H1 (cell line): ENCODE results near the gene RNF13. TPM values are rescaled to one million over a fixed set of nuclear protein-coding genes. Genes with fewer than 3 reads are reported as not detected.

Source experiments
- CTCF ChIA-PET: fragments of 300-600 bp; sonication (Branson Sonifier 250); formaldehyde crosslinking; loops from one replicate; lab custom pipeline; 2021; ENCODE audit not compliant: partially characterized antibody; lab: Charles Lee
- POLR2A ChIA-PET: fragments of 300-600 bp; sonication (Branson Sonifier 250); formaldehyde crosslinking; loops from one replicate; lab custom pipeline; 2021; ENCODE audit warnings: inconsistent platforms; ENCODE audit not compliant: partially characterized antibody; lab: Charles Lee
- DNase-seq, 2 experiments: peaks; one replicate each; pipeline versions ENCODE4 v3.0.0 to v3.0.0-alpha.2; 2010 to 2022; ENCODE audit warnings: low spot score in 2 of 2, low read depth in 1 of 2, mixed read lengths in 1 of 2
- FAIRE-seq: peaks from 2 replicates; lab custom pipeline; 2011; peaks lifted over from hg19 to GRCh38; lab: Jason Lieb, UNC
- H2AFZ ChIP-seq: 2 replicates; pipeline ENCODE4 v1.8.1; 2012; ENCODE audit warnings: low read length, inconsistent platforms
- H2AK5ac ChIP-seq: 2 replicates; pipeline ENCODE4 v1.6.1; 2013; ENCODE audit warnings: low read depth, low read length
- H2BK120ac ChIP-seq: replicated peaks from 2 replicates; pipeline ENCODE3; 2013; ENCODE audit warnings: low read depth, low read length, inconsistent platforms
- H2BK12ac ChIP-seq: 2 replicates; pipeline ENCODE4 v1.6.1; 2013; ENCODE audit warnings: low read depth, low read length
- H2BK15ac ChIP-seq: 2 replicates; pipeline ENCODE4 v1.6.1; 2013; ENCODE audit warnings: low read length
- H2BK20ac ChIP-seq: 2 replicates; pipeline ENCODE4 v1.6.1; 2013; ENCODE audit warnings: low read length
- H2BK5ac ChIP-seq: 2 replicates; pipeline ENCODE4 v1.6.1; 2013; ENCODE audit warnings: low read depth, low read length
- H3K14ac ChIP-seq: 2 replicates; pipeline ENCODE4 v1.6.1; 2013; ENCODE audit warnings: inconsistent platforms; ENCODE audit not compliant: insufficient read length
- H3K18ac ChIP-seq: 2 replicates; pipeline ENCODE4 v1.6.1; 2013; ENCODE audit warnings: low read length; ENCODE audit errors: extremely low read depth
- H3K23ac ChIP-seq: 2 replicates; pipeline ENCODE4 v1.6.1; 2013; ENCODE audit warnings: inconsistent platforms; ENCODE audit not compliant: insufficient read length
- H3K23me2 ChIP-seq: 2 replicates; pipeline ENCODE4 v1.6.1; 2013; ENCODE audit warnings: low read depth, low read length
- H3K27ac ChIP-seq: 2 replicates; pipeline ENCODE4 v1.6.1; 2011; ENCODE audit warnings: low read depth, low read length, inconsistent platforms
- H3K27me3 ChIP-seq, 4 experiments: replicated peaks in 1 of 4; 1 replicate in 1 of 4; 2 replicates in 3 of 4; pipeline versions ENCODE4 v1.6.1 to v1.8.1; 2011 to 2013; ENCODE audit warnings: low read length in 3 of 4, mild to moderate bottlenecking in 3 of 4, inconsistent platforms in 2 of 4, mixed read lengths in 2 of 4, moderate library complexity in 1 of 4; ENCODE audit not compliant: control insufficient read depth in 3 of 4, insufficient read depth in 3 of 4; ENCODE audit errors: extremely low read depth in 1 of 4
- H3K36me3 ChIP-seq, 4 experiments: 2 replicates each; pipeline versions ENCODE4 v1.6.1 to v1.8.1; 2011 to 2013; ENCODE audit warnings: mild to moderate bottlenecking in 4 of 4, low read length in 3 of 4, moderate library complexity in 2 of 4, control low read depth in 1 of 4, inconsistent platforms in 1 of 4; ENCODE audit not compliant: insufficient read depth in 4 of 4, control insufficient read depth in 2 of 4
- H3K4ac ChIP-seq: replicated peaks from 2 replicates; pipeline ENCODE3; 2013; ENCODE audit warnings: low read length, low read depth, mixed read lengths, inconsistent platforms; ENCODE audit not compliant: insufficient read length
- H3K4me1 ChIP-seq, 4 experiments: replicated peaks in 1 of 4; 1 replicate in 1 of 4; 2 replicates in 3 of 4; pipeline versions ENCODE4 v1.6.1 to v1.8.1; 2011 to 2013; ENCODE audit warnings: low read length in 3 of 4, inconsistent platforms in 2 of 4, mixed read lengths in 1 of 4; ENCODE audit not compliant: insufficient read depth in 4 of 4, control insufficient read depth in 3 of 4
- H3K4me2 ChIP-seq, 2 experiments: 2 replicates each; pipeline versions ENCODE4 v1.6.1 to v1.8.1; 2011 to 2013; ENCODE audit warnings: low read depth in 2 of 2, low read length in 2 of 2, control low read depth in 1 of 2, inconsistent platforms in 1 of 2, mild to moderate bottlenecking in 1 of 2; ENCODE audit not compliant: insufficient read depth in 1 of 2
- H3K4me3 ChIP-seq, 4 experiments: fragments of 200-600, 300-600 bp in 1 of 4; sonication (generic), shearing (Covaris generic), sonication (Bioruptor Twin) in 1 of 4; 2 replicates each; pipeline versions ENCODE4 v1.5.1 to v1.8.1; 2011 to 2016; ENCODE audit warnings: low read length in 4 of 4, low read depth in 3 of 4, control low read depth in 2 of 4, inconsistent platforms in 2 of 4, mild to moderate bottlenecking in 2 of 4, mixed read lengths in 1 of 4, moderate library complexity in 1 of 4; ENCODE audit not compliant: insufficient read depth in 2 of 4; ENCODE audit errors: extremely low read depth in 1 of 4
- H3K56ac ChIP-seq: replicated peaks from 2 replicates; pipeline ENCODE3; 2013; ENCODE audit warnings: low read depth, mild to moderate bottlenecking, mixed read lengths, low read length, inconsistent platforms; ENCODE audit not compliant: insufficient read length
- H3K79me1 ChIP-seq: 2 replicates; pipeline ENCODE4 v1.6.1; 2013; ENCODE audit warnings: low read depth, low read length, control low read depth
- H3K79me2 ChIP-seq, 2 experiments: 2 replicates each; pipeline versions ENCODE4 v1.6.1 to v1.8.1; 2012 to 2013; ENCODE audit warnings: low read length in 2 of 2, mild to moderate bottlenecking in 2 of 2, inconsistent platforms in 1 of 2; ENCODE audit not compliant: insufficient read depth in 2 of 2, control insufficient read depth in 1 of 2
- H3K9ac ChIP-seq, 4 experiments: replicated peaks in 1 of 4; 1 replicate in 1 of 4; 2 replicates in 3 of 4; pipeline versions ENCODE4 v1.6.1 to v1.8.1; 2011 to 2013; ENCODE audit warnings: low read depth in 3 of 4, low read length in 3 of 4, control low read depth in 2 of 4, mild to moderate bottlenecking in 2 of 4, moderate library complexity in 2 of 4, inconsistent platforms in 1 of 4; ENCODE audit errors: extremely low read depth in 1 of 4
- H3K9me3 ChIP-seq, 2 experiments: 2 replicates each; pipeline versions ENCODE4 v1.6.1 to v1.8.1; 2012 to 2013; ENCODE audit warnings: mild to moderate bottlenecking in 2 of 2, moderate library complexity in 2 of 2, control low read depth in 1 of 2, inconsistent platforms in 1 of 2, low read depth in 1 of 2, low read length in 1 of 2, mixed read lengths in 1 of 2; ENCODE audit not compliant: insufficient read depth in 2 of 2
- H4K20me1 ChIP-seq, 2 experiments: replicated peaks in 1 of 2; 2 replicates each; pipeline versions ENCODE3 to v1.8.1; 2011 to 2013; ENCODE audit warnings: inconsistent platforms in 2 of 2, low read length in 2 of 2, mild to moderate bottlenecking in 1 of 2; ENCODE audit not compliant: insufficient read depth in 2 of 2, control insufficient read depth in 1 of 2
- H4K5ac ChIP-seq: 2 replicates; pipeline ENCODE4 v1.6.1; 2013; ENCODE audit warnings: low read length, low read depth, mixed read lengths, inconsistent platforms; ENCODE audit not compliant: insufficient read length
- H4K8ac ChIP-seq: 2 replicates; pipeline ENCODE4 v1.8.0; 2013; ENCODE audit warnings: mild to moderate bottlenecking, moderate library complexity, low read length, inconsistent platforms; ENCODE audit not compliant: insufficient read depth; ENCODE audit errors: extremely low read depth
- H4K91ac ChIP-seq: replicated peaks from 2 replicates; pipeline ENCODE3; 2013; ENCODE audit warnings: low read length, mixed read lengths, inconsistent platforms; ENCODE audit not compliant: insufficient read length
- BRCA1 ChIP-seq: IDR thresholded peaks from 2 replicates; pipeline ENCODE4 v1.6.1; 2012; ENCODE audit warnings: low read depth, low read length, improper control_type of control experiment
- CEBPB ChIP-seq: IDR thresholded peaks from 2 replicates; pipeline ENCODE4 v1.6.1; 2012; ENCODE audit warnings: low read depth, low read length
- EP300 ChIP-seq, 2 experiments: IDR thresholded peaks; 1 replicate in 1 of 2; 2 replicates in 1 of 2; pipeline ENCODE4 v1.6.1; 2011 to 2012; ENCODE audit warnings: low read depth in 2 of 2, low read length in 2 of 2, mild to moderate bottlenecking in 2 of 2, borderline replicate concordance in 1 of 2, inconsistent platforms in 1 of 2, moderate library complexity in 1 of 2
- HDAC2 ChIP-seq, 2 experiments: fragments of 300-600 bp in 1 of 2; sonication (generic) in 1 of 2; IDR thresholded peaks; 2 replicates each; pipeline ENCODE4 v1.6.1; 2011 to 2012; ENCODE audit warnings: low read depth in 2 of 2, low read length in 2 of 2, mild to moderate bottlenecking in 2 of 2, moderate library complexity in 2 of 2, borderline replicate concordance in 1 of 2, inconsistent platforms in 1 of 2
- HDAC6 ChIP-seq: IDR thresholded peaks from one replicate; pipeline ENCODE4 v1.7.1; 2012; ENCODE audit warnings: low read depth, mild to moderate bottlenecking, inconsistent platforms, low read length, moderate library complexity
- KDM1A ChIP-seq: fragments of 200-600, 300-600 bp; sonication (generic); IDR thresholded peaks from 2 replicates; pipeline ENCODE4 v1.7.1; 2016; ENCODE audit warnings: mild to moderate bottlenecking, low read length, borderline replicate concordance
- PHF8 ChIP-seq: fragments of 200-600 bp; sonication (generic); conservative IDR thresholded peaks from 2 replicates; pipeline ENCODE4 v1.7.1; 2012; ENCODE audit warnings: low read depth, mild to moderate bottlenecking, inconsistent platforms, low read length, moderate library complexity
- POU5F1 ChIP-seq: IDR thresholded peaks from 2 replicates; pipeline ENCODE4 v1.6.1; 2011; ENCODE audit warnings: low read depth, mild to moderate bottlenecking, low read length, moderate library complexity
- RXRA ChIP-seq: IDR thresholded peaks from 2 replicates; pipeline ENCODE4 v1.6.1; 2011; ENCODE audit warnings: low read depth, mild to moderate bottlenecking, low read length, moderate library complexity; ENCODE audit not compliant: insufficient read depth
- SAP30 ChIP-seq: fragments of 300-600 bp; sonication (generic); IDR thresholded peaks from 2 replicates; pipeline ENCODE4 v1.7.1; 2012; ENCODE audit warnings: low read length, moderate library complexity, mild to moderate bottlenecking, inconsistent platforms; ENCODE audit not compliant: insufficient read depth, insufficient replicate concordance
- SIRT6 ChIP-seq: IDR thresholded peaks from one replicate; pipeline ENCODE4 v1.7.1; 2012; ENCODE audit warnings: low read length, inconsistent platforms
- SP1 ChIP-seq: IDR thresholded peaks from 2 replicates; pipeline ENCODE4 v1.6.1; 2011; ENCODE audit warnings: low read depth, low read length
- SP4 ChIP-seq: IDR thresholded peaks from 2 replicates; pipeline ENCODE4 v1.6.1; 2012; ENCODE audit warnings: low read length, inconsistent platforms
- TAF7 ChIP-seq: optimal IDR thresholded peaks from 2 replicates; pipeline ENCODE3; 2011; ENCODE audit warnings: low read depth, mild to moderate bottlenecking, inconsistent platforms, low read length, moderate library complexity, borderline replicate concordance
- polyA plus RNA-seq, 7 experiments: library from polyadenylated mRNA; depleted of rRNA in 3 of 7; stranded (reverse) in 5 of 7; unstranded in 2 of 7; fragments of >200 nt in 5 of 7; fragments of 200-250 nt in 2 of 7; gene quantifications; 1 replicate in 5 of 7; 2 replicates in 1 of 7; 4 replicates in 1 of 7; pipeline versions ENCODE4 v1.2.1 to v1.2.3, GENCODE V29; 2011 to 2013; ENCODE audit warnings: missing spikeins in 2 of 7, mixed read lengths in 2 of 7
- total RNA-seq: library from RNA; stranded (reverse); fragmentation: NEBNext Ultra II Directional; extraction: Animal tissue kit (Norgen Biotek cat#: 25700); gene quantifications from 2 replicates; pipeline ENCODE4 v1.2.1, GENCODE V29; 2021
- TF ChIP-seq, protein P1 (sequence below): IDR thresholded peaks from 2 replicates; pipeline ENCODE4 v1.6.1; 2011; ENCODE audit warnings: low read depth, mild to moderate bottlenecking, low read length; ENCODE audit not compliant: insufficient read depth

The RNF13 gene
- total and polyA plus RNA-seq, 2 of the 8 experiments (the other 6 are each of a cell fraction or from before 2014, with no cell fraction given), result 19.4 to 35.4 TPM

DNA sequence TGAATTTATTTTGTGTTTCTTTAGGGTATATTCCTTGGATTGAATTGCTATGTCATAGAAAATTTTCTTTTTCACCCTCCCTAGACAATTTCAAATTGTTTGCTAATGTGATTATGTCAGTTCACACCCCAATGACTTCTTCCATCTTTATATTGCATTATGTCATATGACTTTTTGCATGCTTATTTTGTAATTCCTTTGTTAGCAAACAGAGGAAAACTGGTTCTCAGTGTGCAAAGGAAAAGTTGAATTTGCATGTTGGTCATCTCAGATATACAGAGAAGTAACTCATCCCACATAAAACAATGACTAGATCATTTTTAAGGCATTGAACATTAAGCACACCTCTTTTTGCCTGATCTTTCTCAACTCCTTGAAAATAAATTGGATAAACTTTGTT, 3.3 kb upstream of the RNF13 start:
- DNase-seq (no peak), FAIRE-seq (no peak)
- Histone ChIP-seq H3K14ac (no peak overlapping the region), H3K27me3 (no peaks in the 10 kb centered on the region), H3K4me3 (no peak overlapping the region), H3K18ac (no peak overlapping the region), H2BK12ac (no peak overlapping the region), H4K5ac (no peak overlapping the region), H3K56ac (no peak overlapping the region), H2AK5ac (no peak overlapping the region), H2BK20ac (no peak overlapping the region), H3K9ac (no peak overlapping the region), H2BK5ac (no peak overlapping the region), H2AFZ (no peak overlapping the region), H4K91ac (no peak overlapping the region), H3K23me2 (peaks cover 7% of the 10 kb centered on the region), H2BK15ac (no peak overlapping the region), H4K8ac (no peak overlapping the region), H3K27ac (no peak overlapping the region), H2BK120ac (no peak overlapping the region), H3K23ac (no peak overlapping the region), H3K4me1 (peaks cover 0 to 7% (median 3%) of the 10 kb centered on the region in 4 experiments; a peak in 4 of 7 replicates), H3K36me3 (no peaks in the 10 kb centered on the region), H3K9me3 (no peaks in the 10 kb centered on the region), H3K4me2 (no peak overlapping the region), H4K20me1 (no peaks in the 10 kb centered on the region), H3K79me2 (peaks cover 0 to 8% of the 10 kb centered on the region in 2 experiments; a peak in 2 of 4 replicates), H3K4ac (no peak overlapping the region), H3K79me1 (no peaks in the 10 kb centered on the region)
- POLR2A ChIA-PET, result no interaction called here
- CTCF ChIA-PET, result interaction anchor here (0.9 to 3.6 kb wide), 5 partner anchors 10 to 321 kb away, joined by 3 to 103 read pairs (median 13); no protein-coding TSS in a partner anchor
- no peak for TF ChIP-seq EP300 (IDR thresholded peaks at IDR 0.05; ENCODE audit: borderline replicate concordance in 1 of 2, low read depth in 2 of 2, low read length in 2 of 2)
- TF ChIP-seq, protein P1, sequence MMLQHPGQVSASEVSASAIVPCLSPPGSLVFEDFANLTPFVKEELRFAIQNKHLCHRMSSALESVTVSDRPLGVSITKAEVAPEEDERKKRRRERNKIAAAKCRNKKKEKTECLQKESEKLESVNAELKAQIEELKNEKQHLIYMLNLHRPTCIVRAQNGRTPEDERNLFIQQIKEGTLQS, result no peak
- no peak for TF ChIP-seq KDM1A
- TF ChIP-seq PHF8, result no peak
- no peak for TF ChIP-seq HDAC6
- TF ChIP-seq RXRA, result no peak
- TF ChIP-seq SIRT6, result no peak
- TF ChIP-seq BRCA1, result no peak
- TF ChIP-seq POU5F1, result no peak
- no peak for TF ChIP-seq SP1
- TF ChIP-seq SP4, result no peak
- TF ChIP-seq SAP30, result no peak
- no peak for TF ChIP-seq CEBPB
- TF ChIP-seq HDAC2 (IDR thresholded peaks at IDR 0.05; ENCODE audit: borderline replicate concordance in 1 of 2, low read depth in 2 of 2, low read length in 2 of 2), result no peak
- no peak for TF ChIP-seq TAF7
